Iris pigment epithelial cell (primary cell): ENCODE results near the gene TCF3.

Source experiments
- DNase-seq: peaks from one replicate; pipeline ENCODE4 v3.0.0-alpha.2; 2011; ENCODE audit warnings: low read depth

Gene TCF3

DNA sequence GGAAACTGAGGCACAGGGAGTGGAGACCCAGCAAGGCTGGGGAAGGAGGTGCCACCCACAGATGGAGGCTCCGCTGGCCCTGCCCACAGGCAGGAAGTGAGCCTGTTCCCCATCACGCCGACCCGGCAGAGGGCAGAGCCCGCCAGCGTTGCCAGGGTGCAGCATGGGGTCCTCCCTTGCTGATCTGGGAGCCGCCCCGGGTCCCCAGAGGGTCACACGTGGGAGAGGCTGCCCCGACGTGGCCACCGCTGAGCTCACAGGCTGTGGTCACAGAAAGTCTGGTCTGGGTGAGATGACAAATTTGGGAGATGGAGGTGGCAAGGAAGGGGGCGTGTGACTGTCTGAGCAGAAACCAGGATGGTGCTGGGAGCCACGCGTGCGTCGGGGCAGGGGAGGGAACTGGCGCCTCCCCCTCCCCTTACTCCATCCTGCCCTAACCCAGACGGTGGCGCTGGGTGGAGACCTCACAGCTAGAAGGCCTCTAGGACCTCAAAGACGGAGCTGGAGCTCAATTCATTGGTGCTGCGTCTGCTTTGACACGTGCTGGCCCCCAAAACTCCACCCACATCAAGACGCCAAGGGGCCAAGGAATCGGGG is 92.0 kb downstream of the TCF3 start:
- no peak for DNase-seq
